Measurements from ENCODE around the gene L3MBTL2.
"Not testable (repeated sequence)": the region's sequence is repeated elsewhere in the genome, so short reads cannot be mapped to it uniquely, and the experiment has no call there.

L3MBTL2 gene

GRCh38 chr22:41242396-41243117 lies 37.4 kb downstream of the L3MBTL2 start:
- DNase-seq: no peak

GRCh38 chr22:41243361-41243760 lies 38.2 kb downstream of the L3MBTL2 start:
- no peak for DNase-seq

GRCh38 chr22:41245917-41246499 lies 40.9 kb downstream of the L3MBTL2 start:
- no peak for DNase-seq

- DNase-seq: no peak
Observed at GRCh38 chr22:41247703-41248102, 42.6 kb downstream of the L3MBTL2 start.

- no peak for DNase-seq
Observed at GRCh38 chr22:41248314-41248713, 43.2 kb downstream of the L3MBTL2 start.

- no peak for DNase-seq
Observed at GRCh38 chr22:41248758-41249157, 43.6 kb downstream of the L3MBTL2 start.

GRCh38 chr22:41249442-41249841 lies 44.3 kb downstream of the L3MBTL2 start:
- DNase-seq: no peak

GRCh38 chr22:41250127-41250526 lies 45.0 kb downstream of the L3MBTL2 start:
- DNase-seq: no peak

GRCh38 chr22:41252365-41252764 lies 47.3 kb downstream of the L3MBTL2 start:
- DNase-seq: no peak

GRCh38 chr22:41254230-41254629 lies 49.1 kb downstream of the L3MBTL2 start:
- no peak for DNase-seq

GRCh38 chr22:41256254-41257253 lies 51.4 kb downstream of the L3MBTL2 start:
- no peak for DNase-seq

GRCh38 chr22:41257696-41258095 lies 52.6 kb downstream of the L3MBTL2 start:
- DNase-seq: no peak

GRCh38 chr22:41259756-41260155 lies 54.6 kb downstream of the L3MBTL2 start:
- not testable (repeated sequence) for DNase-seq

- DNase-seq: no peak
Observed at GRCh38 chr22:41260871-41261270, 55.8 kb downstream of the L3MBTL2 start.

GRCh38 chr22:41261541-41262249 lies 56.6 kb downstream of the L3MBTL2 start:
- DNase-seq: no peak

GRCh38 chr22:41262250-41262765 lies 57.2 kb downstream of the L3MBTL2 start:
- no peak for DNase-seq

GRCh38 chr22:41263704-41264103 lies 58.6 kb downstream of the L3MBTL2 start:
- DNase-seq: no peak

GRCh38 chr22:41264408-41264941 lies 59.4 kb downstream of the L3MBTL2 start:
- DNase-seq: no peak

- DNase-seq: no peak
Observed at GRCh38 chr22:41267958-41268357, 62.8 kb downstream of the L3MBTL2 start.

GRCh38 chr22:41271787-41272186 lies 66.7 kb downstream of the L3MBTL2 start:
- DNase-seq: no peak

- DNase-seq: no peak
Observed at GRCh38 chr22:41273128-41273527, 68.0 kb downstream of the L3MBTL2 start.

GRCh38 chr22:41274856-41275255 lies 69.7 kb downstream of the L3MBTL2 start:
- DNase-seq: no peak
